Measurements from ENCODE around the gene GABARAP.

GABARAP gene
- total RNA-seq: 5.0 to 7.9 reads per million in 2 donors

GRCh38 chr17:7241783-7242716 lies at the start of gene GABARAP:
GABARAP (minus strand) TSS chr17:7242449; CDS start chr17:7242330, 119 bp downstream.
- peak; percentile 85 to 94 (median 87) for DNase-seq

GRCh38 chr17:7290685-7291084 lies 48.4 kb upstream of the GABARAP start:
- no peak for DNase-seq

- DNase-seq: no peak
Measured at GRCh38 chr17:7290166-7290565, 47.9 kb upstream of the GABARAP start.

- no peak for DNase-seq
Measured at GRCh38 chr17:7289256-7290032, 47.2 kb upstream of the GABARAP start.

GRCh38 chr17:7285679-7286078 lies 43.4 kb upstream of the GABARAP start:
- no peak for DNase-seq

- DNase-seq: no peak
Measured at GRCh38 chr17:7284911-7285310, 42.7 kb upstream of the GABARAP start.

- no peak for DNase-seq
Measured at GRCh38 chr17:7283471-7284216, 41.4 kb upstream of the GABARAP start.

- DNase-seq: no peak
Measured at GRCh38 chr17:7282752-7283321, 40.6 kb upstream of the GABARAP start.

- no peak for DNase-seq
Measured at GRCh38 chr17:7281953-7282751, 39.9 kb upstream of the GABARAP start.

- peak; percentile 61 to 86 (median 78) for DNase-seq
Measured at GRCh38 chr17:7281074-7281952, 39.1 kb upstream of the GABARAP start, which contains the start of gene SLC2A4. SLC2A4 (plus strand) TSS chr17:7281718; CDS start chr17:7281935, 217 bp downstream.

GRCh38 chr17:7280519-7281073 lies 38.3 kb upstream of the GABARAP start:
- DNase-seq: peak; percentile 67 to 81 (median 78)

- DNase-seq: no peak
Measured at GRCh38 chr17:7279448-7279847, 37.2 kb upstream of the GABARAP start.

GRCh38 chr17:7266784-7267183 lies 24.5 kb upstream of the GABARAP start:
- no peak for DNase-seq

- DNase-seq: no peak
Measured at GRCh38 chr17:7263801-7264078, 21.5 kb upstream of the GABARAP start.

GRCh38 chr17:7262935-7263800 lies 20.9 kb upstream of the GABARAP start:
- DNase-seq: no peak

GRCh38 chr17:7262192-7262934 lies 20.1 kb upstream of the GABARAP start, which contains the start of gene CLDN7:
CLDN7 (minus strand) TSS chr17:7262478; CDS start chr17:7262043, 435 bp downstream.
- no peak for DNase-seq

GRCh38 chr17:7261379-7262191 lies 19.3 kb upstream of the GABARAP start:
- DNase-seq: peak in 3 of 5 experiments; percentile 10 to 48 (median 22)
